Measurements from ENCODE around the gene SLFN12L. TPM values are rescaled to one million over a fixed set of nuclear protein-coding genes. Genes with fewer than 3 reads are reported as not detected.

The SLFN12L gene
- total RNA-seq, 1 experiment from 2014 or later: not detected

- no peak overlapping the region for H2BK5ac ChIP-seq (ENCODE audit: insufficient read length, low read length)
- H2AFZ ChIP-seq (ENCODE audit: low read length): no peak overlapping the region
- no peak overlapping the region for H2BK12ac ChIP-seq (ENCODE audit: insufficient read length, low read depth, low read length)
- H3K18ac ChIP-seq (ENCODE audit: insufficient read length, low read depth, low read length): no peak overlapping the region
- H3K4me1 ChIP-seq (ENCODE audit: insufficient read depth, low read length): no peaks in the 10 kb centered on the region
- no peak overlapping the region for H3K14ac ChIP-seq (ENCODE audit: insufficient read depth, low read length)
- H3K27me3 ChIP-seq (ENCODE audit: insufficient read depth, low read length): peaks cover 11% of the 10 kb centered on the region; the same call in 1 of the 2 replicates
- no peak overlapping the region for H2BK20ac ChIP-seq (ENCODE audit: low read depth, low read length, poor library complexity, severe bottlenecking)
- no peak overlapping the region for H3K27ac ChIP-seq (ENCODE audit: insufficient read length, low read depth, low read length)
- no peak overlapping the region for H3K27ac Mint-ChIP-seq
- H4K5ac ChIP-seq (ENCODE audit: insufficient read length, low read depth, low read length): no peak overlapping the region
- H4K8ac ChIP-seq (replicated peaks; ENCODE audit: insufficient read length, low read depth, low read length): no peak overlapping the region
- H4K20me1 ChIP-seq (ENCODE audit: control insufficient read depth, insufficient read depth, insufficient read length): no peaks in the 10 kb centered on the region
- no peaks in the 10 kb centered on the region for H3K4me1 Mint-ChIP-seq
- no peak overlapping the region for H3K23ac ChIP-seq (ENCODE audit: insufficient read length, low read depth, low read length)
- no peak overlapping the region for H3T11ph ChIP-seq (ENCODE audit: low read length)
- no peak overlapping the region for H2BK120ac ChIP-seq (ENCODE audit: low read depth, low read length, poor library complexity, severe bottlenecking)
- H3K4ac ChIP-seq (ENCODE audit: low read depth, low read length): no peak overlapping the region
- H3K27me3 Mint-ChIP-seq (ENCODE audit: low read depth): peaks cover 72% of the 10 kb centered on the region
- H3K4me2 ChIP-seq (ENCODE audit: insufficient read depth, insufficient read length, low read length): no peak overlapping the region
- peaks cover 0 to 2% of the 10 kb centered on the region in 2 experiments; a peak in 1 of 5 replicates for H3K9me3 Mint-ChIP-seq
- no peaks in the 10 kb centered on the region for H3K79me2 ChIP-seq (ENCODE audit: insufficient read depth, low read length)
- no peak overlapping the region for H3K9ac ChIP-seq (ENCODE audit: extremely low read depth, insufficient read length, low read length)
- H3K9me3 ChIP-seq (ENCODE audit: control insufficient read depth, low read depth, low read length): no peaks in the 10 kb centered on the region
- no peak overlapping the region for H2BK15ac ChIP-seq (ENCODE audit: low read depth, low read length)
- no peak overlapping the region for H3K4me3 Mint-ChIP-seq
- H3K79me1 ChIP-seq (ENCODE audit: insufficient read depth, low read depth, low read length, poor library complexity, severe bottlenecking): no peaks in the 10 kb centered on the region
- WGBS (ENCODE audit: extremely low coverage, insufficient read length, low lambda C conversion rate): no CpG with 5 or more reads among the region's 5 CpGs
- H3K23me2 ChIP-seq (ENCODE audit: insufficient read length, low read depth, low read length, poor library complexity, severe bottlenecking): no peaks in the 10 kb centered on the region
- H3K36me3 Mint-ChIP-seq (ENCODE audit: insufficient read depth in 1 of 3, low read depth in 3 of 3): no peaks in the 10 kb centered on the region
- no peak for TF ChIP-seq CTCF (conservative IDR thresholded peaks at IDR 0.05)
- H3K56ac ChIP-seq (ENCODE audit: insufficient read length, low read depth, low read length): no peak overlapping the region
- no peak overlapping the region for H4K91ac ChIP-seq (ENCODE audit: insufficient read length, low read depth, low read length)
- DNase-seq: no peak
- H2AK5ac ChIP-seq (ENCODE audit: insufficient read length, low read length): no peak overlapping the region
Observed at GRCh38 chr17:35479271-35479670, 58.2 kb downstream of the SLFN12L start.
